NCI-H187 treated with DMSO at 0.1 percent for 48 hours (cell line): Measurements from ENCODE around the gene KLHDC4.
A peak's percentile ranks its signal among the peaks of the same experiment; 100 is the strongest.
"Not testable (repeated sequence)": the region's sequence is repeated elsewhere in the genome, so short reads cannot be mapped to it uniquely, and the experiment has no call there.

Source experiments
- DNase-seq: peaks from one replicate; lab custom pipeline; 2025; lab: John Stamatoyannopoulos, UW

KLHDC4 gene

DNA sequence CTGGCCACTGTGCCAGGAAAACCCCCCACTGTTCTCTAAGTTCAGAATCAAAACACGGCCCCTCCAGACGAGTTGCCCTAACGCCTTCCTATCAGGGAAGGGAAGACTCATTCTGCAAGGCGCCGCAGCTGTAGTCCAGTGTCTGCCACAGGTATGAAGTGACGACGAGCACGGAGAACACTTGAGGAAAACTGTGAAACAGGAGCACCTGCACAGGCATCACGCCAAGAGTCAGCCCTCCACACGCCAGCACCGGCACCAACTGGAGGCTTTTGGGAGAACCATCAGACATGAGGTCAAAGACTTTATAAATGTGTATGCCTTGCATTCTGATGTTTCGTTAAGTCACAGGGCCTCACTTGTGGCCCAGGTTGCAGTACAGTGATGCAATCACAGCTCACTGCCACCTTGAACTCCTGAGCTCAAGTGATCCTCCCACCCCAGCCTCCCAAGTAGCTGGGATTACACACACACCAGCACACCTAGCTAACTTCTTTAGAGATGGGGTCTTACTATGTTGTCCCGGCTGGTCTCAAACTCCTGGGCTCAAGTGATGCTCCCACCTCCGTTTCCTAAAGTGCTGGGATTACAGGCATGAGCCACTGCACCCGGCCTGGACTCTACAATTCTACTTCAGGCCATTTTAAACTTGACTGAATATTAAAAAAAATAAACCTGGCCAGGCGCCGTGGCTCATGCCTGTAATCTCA lies 22.9 kb downstream of the KLHDC4 start:
- DNase-seq, result no peak

DNA sequence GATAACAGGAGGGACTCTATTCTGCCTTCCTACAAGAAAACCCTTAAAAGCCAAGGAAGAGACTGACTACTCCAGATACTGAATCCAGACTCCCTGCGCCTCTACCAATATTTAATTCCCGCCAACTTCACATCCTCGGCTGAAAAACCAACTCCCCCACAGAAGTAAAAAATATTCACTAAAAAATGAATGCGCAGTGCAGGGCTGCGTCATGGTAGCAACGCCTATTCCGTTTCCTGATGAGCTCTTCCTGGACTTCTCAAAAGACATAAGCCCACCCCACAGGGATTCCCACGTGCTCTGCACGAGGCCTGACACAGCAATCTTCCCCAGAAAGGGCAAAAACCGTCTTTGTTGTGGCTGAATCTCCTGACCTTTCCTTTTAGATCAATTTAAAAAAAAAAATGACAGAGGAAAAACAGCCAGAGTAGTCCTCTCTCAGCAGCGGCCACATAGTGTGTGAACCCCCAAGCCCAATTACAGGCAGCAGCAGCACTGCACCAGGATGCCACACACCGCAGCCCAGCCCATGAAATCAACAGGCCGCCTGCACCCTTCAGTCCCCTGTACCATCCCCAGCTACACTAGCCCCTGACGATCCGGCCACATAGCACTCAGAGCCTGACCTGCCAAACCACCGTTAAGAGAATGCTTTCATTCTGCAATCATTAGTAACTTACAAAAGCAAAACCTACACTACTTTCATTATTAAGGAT lies 23.9 kb downstream of the KLHDC4 start:
- DNase-seq, result no peak

DNA sequence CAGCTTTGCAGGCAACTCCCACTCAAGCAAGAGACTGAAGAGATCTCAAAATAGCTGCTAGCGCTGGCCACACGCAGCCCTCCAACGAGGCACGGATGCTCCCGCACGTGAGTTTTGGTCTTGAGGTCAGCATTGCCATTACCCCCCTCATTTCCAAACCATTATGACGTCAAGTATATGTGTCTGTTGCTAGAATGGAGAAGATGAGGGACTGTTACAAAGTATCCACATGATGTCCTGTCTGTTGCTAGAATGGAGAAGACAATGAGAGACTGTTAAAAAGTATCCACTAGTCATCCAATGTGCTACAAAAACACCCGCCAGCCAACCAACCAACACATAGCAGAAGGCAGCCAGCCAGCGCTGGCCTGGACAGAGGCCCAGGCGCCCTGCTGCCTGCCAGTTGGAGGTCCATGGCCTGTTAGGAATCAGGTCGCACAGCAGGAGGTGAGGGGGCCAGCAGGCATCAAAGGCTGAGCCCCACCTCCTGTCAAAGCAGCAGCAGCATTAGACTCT lies 24.8 kb downstream of the KLHDC4 start:
- DNase-seq, result no peak

DNA sequence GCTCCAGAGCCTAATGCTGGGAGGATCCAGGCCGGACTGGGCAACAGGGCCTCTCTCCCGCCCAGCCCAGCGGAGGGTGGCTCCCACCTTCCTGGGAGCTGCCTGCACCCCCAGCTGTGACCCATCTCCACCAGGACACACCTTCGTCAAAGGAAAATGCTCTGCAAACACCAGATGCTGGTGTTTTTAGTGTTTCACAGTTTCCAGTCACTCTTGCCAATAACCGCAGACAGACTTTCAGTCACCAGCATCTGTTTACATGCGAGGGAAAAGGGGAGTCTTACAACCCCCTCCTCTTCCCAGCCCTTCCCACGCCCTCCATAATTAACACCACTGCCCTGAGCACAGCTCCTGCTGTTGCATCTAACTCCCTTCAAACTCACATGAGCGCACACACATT lies 25.3 kb downstream of the KLHDC4 start:
- DNase-seq, result no peak

DNA sequence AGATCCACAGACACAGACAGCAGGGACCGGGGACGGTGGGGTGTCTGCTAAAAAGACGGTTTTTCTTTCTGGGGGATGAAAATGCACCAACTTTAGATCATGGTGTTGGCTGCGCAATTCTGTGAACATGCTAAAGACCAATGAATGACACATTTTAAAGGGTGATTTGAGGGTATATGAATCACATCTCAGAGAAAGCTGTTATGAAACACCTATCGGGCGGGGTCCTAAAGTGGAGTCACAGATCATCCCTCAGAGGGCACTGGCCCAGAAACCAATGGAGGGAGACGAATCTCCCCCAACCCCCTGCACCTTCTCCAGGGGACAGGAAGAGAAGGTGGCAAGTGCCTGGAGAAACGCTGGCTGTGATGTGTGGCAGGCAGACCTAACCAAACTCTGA lies 26.0 kb downstream of the KLHDC4 start:
- no peak for DNase-seq

DNA sequence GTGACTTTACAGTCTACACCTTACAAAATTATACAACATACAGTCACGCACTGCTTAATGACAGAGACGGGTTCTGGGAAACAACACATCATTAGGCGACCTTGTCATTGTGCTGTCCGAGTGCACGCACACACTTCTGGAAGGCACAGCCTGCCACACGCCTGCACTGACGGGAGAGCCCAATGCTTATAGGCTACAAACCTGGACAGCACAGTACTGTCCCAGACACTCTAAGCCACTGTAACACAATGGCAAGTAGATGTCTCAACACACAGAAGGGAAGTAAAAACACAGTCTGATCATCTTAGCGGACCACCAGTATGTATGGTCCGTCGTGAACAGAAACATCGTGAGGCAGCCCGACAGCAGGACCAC lies 29.8 kb downstream of the KLHDC4 start:
- DNase-seq, result no peak

DNA sequence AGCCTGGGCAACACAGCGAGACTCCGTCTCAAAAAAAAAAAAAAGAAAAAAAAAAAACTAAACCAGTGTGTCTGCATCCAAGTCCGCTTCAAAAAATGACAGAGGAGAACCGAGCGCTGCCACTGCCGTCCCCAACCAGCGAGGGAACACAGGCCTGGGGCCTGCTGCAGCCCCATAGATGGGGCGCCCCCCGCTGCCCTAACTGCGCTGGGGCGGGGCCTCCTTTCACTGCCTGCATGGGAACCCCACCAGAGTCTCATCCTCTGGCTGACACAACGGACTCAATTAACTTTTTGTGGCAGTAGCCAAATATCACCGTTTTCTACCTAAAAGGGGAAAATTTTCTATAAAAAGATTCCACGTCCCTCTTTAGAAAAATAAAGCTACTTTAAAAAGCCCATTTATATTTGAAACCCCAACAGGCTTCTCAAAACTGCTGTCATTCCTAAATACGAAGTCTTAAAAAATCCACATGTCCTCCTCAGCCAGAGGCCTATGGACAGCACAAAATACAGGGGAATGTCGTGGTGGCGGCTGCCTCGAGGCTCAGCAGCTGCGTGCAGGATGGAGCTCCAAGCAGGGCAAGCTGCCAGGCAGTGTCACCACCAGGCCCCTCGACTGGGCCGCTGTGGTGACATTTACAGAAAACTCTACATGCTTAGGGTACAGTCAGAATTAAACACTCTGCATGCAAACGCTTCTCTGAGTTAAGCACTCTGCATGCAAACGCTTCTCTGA lies 30.3 kb downstream of the KLHDC4 start:
- no peak for DNase-seq

DNA sequence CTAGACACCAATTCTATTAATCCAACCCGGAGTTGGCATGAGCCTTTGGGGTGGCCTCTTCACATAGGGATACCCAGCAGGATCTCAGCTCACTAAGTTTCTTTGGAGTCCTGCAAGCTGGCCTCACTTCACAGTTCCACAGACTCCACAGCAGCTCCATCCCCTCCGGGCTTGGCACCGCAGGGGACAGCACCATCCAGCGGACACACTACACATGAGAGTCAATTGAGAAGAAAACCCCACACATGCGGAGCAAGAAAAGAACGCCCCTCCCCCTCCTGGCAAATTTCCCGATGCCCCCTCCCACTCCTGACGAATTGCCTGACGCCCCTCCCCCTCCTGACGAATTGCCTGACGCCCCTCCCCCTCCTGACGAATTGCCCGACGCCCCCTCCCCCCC lies 31.1 kb downstream of the KLHDC4 start:
- DNase-seq, result no peak

DNA sequence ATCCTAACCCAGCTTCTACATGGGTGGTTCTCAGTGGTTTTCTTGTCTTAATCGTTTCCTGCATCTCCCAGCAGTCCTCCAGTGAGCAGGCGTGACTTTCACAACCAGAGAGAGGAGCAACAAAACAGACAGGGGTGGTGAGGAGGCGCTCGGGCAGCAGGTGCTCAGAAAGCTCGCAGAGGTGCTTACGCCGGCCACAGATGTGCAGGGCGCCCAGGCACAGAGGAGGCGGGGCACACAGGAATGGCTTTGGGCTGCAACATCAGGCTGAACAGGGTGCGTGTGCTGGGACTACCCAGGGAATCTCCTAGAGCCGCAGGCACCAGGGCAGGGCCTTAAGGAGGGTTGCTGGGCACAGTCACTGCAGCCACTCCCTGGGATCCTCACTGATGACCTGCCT lies 32.6 kb downstream of the KLHDC4 start:
- peak; percentile 56 for DNase-seq

DNA sequence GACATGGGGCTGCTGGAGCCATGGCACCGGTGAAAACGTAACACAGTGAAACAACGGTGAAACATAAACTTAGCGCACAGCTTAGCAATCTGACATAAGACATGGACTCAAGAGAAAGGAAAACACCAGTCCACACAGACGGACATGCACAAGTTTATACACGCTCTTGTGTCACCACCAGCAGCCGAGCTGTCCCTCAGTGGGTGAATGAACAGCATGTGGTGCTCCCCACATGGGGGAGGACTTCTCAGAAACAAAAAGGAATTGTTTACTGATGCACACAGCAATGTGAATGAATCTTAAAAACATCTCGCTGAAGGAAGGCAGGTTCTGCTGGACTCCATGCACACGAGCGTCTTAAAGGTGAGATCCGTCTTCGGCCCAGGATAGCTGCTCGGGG lies 34.2 kb downstream of the KLHDC4 start:
- DNase-seq, result no peak

DNA sequence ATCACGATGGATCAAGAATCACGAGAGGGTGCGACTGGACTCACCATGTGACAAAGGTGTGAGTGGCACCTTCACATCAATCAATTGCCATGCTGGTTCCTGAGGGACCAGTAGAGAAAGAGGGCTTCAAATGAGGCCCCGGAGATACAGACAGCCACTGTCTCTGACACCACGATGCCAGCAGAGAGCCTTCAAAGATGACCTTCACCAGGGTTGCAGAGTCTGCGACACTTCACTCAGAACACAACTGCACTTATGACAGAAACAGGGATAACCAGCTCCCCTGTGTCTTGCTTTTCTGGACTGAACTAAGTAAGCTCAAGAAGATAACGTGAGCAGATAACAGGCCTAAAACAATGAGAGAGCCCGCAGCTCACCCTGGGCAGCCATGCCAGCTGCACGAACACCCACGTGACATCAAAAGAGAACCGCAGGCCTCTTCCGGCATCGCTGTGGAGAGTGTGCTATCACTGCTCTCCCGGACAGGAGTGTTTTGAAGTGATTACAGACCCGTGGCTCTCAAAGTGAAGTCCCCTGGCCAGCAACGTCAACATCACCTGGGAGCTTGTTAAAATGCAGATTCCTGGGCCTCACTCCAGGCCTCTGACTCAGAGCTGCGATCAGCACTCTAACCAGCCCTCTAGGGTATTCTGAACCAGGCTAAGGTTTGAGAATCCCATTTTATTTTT lies 36.4 kb downstream of the KLHDC4 start:
- DNase-seq, result no peak

DNA sequence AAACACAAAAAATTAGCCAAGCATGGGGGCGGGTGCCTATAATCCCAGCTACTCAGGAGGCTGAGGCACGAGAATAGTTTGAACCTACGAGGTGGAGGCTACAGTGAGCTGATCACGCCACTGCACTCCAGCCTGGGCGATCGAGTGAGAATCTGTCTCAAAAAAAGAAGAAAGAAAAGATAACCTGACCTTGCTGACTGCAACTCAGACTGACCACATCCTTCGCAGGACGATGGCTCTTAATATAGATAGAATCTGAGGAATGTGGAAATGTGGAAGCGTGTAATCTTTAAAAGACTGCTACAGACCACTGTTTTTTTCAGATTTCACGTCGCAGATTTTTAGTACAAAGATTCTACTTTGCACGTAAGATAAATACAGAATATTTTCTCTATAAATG lies 37.8 kb downstream of the KLHDC4 start:
- no peak for DNase-seq

DNA sequence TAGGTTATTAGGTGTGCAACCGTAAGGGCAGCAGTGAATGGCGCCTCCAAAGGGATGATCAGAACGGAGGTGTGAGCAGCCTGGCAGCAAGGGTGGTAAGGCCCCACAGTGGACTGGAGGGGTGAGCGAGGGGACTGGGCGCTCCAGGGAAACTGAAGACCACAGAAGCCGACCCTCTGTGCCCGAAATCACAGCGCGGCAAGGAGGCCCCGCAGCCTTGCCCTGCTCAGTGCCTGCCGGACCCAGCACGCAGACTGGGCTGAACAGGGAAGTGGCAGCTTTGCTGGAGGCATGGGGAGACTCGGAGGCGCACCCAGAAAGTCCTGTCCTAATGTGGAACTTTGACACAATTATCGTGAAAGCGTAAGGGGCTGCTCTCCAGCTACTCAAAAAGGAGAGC lies 38.4 kb downstream of the KLHDC4 start:
- DNase-seq, result no peak

DNA sequence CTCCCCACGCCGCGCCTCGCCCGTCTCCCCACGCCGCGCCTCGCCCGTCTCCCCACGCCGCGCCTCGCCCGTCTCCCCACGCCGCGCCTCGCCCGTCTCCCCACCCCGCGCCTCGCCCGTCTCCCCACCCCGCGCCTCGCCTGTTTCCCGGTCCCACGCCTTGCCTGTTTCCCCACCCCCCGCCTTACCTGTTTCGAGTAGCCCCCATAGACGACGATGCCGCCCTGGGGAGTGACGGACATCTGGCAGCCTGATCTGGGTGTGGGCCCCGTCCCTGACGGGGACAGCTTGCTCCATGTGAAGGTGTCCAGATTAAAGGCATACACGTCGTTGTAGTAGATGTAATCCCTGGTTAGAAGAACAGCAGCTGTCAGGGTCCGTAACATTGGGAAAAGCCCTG lies 39.2 kb downstream of the KLHDC4 start:
- not testable (repeated sequence) for DNase-seq

DNA sequence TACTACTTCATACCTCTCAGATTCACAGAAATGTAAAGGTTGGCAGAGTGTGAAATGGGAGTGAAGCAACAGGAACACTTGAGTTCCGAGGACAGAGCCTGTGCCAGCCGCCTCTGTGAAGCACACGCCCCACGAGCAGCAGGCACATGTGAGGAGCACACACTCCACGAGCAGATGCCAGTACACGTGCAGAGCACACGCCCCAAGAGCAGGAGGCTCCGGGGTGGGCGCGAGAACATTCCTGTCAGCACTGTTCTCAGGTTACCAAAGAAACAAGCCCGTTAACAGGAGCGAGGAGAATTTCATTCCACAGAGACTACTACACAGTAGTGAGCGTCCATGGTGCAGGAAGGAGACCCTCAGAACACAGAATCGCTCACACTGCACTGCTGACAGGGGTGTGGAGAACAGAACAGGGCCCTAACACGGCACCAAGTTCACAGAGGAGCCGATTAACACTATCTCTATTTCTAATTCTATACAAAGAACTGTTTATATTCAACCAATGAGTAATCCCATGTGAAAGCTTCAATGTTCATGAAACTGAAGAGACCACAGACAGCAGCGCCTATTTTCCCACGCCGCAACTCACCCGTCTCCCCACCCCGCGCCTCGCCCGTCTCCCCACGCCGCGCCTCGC lies 40.1 kb downstream of the KLHDC4 start:
- no peak for DNase-seq

DNA sequence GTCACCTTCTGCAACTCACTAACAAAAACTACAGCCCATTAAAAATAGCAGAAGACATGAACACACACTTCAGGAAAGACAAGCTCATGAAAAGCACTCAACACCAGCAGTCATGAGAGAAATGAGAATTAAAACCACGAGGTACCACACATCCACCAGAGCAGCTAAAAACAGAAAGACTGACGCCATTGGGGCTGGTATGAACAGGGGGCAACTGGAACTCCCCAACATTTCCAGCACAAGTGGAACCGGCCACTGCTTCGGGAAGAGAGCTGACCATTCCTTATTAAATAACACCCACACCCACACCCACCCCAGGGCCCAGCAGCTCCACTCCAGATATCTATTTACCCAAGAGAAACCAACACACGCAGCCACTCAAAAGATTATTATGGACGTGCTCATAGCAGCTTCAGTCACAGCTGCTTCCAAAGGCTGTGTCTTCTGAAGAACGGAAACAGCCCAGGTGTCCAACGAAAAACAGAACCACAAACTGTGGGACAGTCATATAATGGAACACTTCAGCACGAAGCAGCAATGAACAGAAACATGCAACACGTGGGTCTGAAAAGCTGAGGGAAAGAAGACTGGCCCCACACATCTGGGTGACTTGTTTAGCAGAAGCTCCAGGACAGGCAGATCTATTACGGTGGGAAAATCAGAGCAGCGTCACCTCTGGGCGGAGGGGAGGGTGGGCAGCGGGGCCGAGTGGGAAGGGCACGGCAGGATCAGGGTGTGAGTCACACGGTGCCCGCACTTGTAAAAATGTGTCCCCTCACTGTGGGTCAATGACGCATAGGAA lies 41.1 kb downstream of the KLHDC4 start:
- peak; percentile 13 for DNase-seq

DNA sequence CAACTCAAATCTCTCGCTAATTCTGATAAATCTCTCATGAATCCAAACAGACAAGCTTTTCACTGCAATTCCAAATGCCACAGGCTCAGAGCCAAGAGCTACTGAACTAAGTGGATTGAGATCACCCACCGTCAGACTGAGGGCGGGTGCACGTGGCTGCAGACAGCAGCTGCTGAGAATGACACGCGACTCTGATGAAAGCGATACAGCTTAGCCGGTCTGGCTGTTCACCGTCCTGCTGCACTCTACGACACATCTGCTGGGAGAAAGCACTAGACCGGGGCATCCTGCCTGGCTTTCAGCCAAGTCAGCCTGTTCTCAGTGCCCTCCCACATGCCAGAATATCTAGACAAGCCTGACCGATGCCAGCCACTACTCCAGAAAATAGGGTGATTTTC lies 42.6 kb downstream of the KLHDC4 start:
- peak; percentile 58 for DNase-seq

DNA sequence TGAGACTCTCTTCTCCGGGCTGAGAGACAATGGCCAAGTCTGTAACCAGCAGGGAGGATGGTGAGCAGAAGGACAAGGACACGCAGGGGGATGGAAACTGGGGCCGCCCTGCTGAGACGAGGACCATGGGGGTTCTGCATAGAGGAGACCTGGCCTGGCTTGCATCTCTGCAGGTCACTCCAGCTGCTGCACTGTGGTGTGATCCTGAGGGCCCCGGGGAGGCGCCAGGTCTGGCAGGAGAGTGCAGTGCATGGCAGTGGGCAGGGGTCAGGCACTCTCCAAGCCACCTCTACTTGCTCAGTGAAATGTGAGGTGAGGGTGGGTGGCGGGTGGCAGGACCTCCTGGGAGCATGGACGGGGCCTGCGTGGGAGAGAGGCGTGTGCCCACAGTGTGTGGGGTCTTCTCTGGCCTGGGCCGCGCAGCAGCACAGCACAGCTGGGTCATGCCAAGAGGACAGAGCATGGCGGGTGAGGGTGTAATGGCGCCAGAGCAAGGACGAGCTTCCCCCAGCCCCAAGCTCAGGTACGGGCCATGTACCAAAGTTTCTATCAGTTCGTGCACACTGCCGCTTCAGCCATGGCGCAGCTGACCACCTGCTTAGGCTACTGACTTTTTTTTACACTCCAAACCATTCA lies 43.1 kb downstream of the KLHDC4 start:
- DNase-seq, result no peak

DNA sequence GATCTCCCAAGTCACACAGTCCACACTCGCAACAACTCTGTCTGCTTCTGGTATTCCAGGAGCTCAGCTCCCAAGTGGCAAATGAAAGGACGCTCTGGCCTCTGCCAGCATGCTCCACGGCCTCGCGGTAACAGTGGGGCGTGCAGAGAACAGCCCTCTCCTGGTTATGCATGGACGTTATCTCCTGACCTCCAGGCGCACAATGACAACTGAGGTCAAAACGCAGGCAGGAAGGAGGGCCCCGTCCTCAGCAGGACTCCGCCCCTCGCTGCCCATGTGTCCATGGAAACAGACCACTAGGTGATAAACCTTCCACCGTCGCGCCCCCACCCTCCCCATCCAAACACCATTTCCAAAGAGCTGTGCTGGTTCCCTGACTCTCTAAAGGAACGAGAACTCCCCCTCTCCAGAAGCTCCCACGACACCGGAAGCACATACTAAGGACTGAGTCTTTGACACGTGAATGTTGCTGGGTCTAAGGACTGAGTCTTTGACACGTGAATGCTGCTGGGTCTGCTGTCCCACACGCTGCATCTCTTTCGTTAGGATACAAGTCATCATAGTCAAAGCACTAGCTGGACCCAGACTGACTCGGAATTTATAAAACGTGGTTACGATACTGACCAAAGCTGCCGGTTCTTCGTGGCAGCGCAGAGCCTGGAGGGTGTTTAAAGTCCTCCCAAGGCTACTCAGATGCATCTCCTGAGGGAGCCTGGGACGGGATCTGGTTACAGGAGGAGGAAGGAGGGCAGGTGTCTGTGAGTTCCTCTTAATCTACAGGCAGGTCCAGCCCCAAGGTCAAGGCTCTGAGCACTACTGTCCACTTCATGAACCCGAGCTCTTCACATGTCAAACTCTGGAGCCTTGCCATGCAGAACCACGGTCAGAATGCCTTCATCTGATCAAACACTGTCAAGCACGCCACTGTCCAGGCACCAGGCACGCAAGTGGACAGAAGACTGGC lies 43.9 kb downstream of the KLHDC4 start:
- DNase-seq, result no peak
